Measurements from ENCODE around the gene TTC7B.

TTC7B gene

DNA sequence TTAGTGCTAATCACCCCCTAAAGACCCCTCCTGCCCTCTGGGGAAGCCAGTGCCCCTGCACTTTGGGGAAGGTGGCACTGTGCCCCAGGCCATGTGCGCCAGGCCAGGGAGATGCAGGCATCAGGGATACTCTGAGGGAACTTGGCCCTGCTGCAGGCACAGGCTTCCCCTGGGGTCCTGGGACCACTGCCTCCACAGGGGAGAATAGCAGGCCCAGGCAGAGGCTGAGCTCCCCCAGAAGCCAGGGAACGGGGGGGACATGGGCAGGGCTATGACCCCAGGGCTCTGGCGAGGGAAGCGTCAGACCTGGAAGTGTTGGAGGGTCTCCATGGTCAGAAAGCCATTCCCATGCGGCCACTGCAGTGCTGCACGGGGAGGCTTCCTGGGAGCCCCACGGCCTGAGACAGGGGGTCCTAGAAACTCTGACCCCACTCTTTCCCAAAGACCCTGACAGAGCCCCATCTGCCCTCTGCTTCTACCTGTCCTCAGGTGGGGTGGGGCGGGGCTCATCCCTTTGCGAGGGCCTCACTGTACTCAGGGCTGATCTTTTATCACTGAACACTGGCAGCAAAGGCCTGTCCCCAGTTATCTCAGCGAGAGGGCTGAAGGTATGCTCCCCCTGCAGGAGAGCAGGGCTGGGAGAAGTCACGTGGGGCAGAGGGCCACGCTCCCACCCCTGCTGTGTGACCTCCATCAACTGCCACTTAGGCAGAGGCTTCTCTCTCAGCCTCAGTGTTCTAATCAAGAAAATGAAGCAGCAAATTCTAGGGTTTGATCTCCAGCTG is 259.4 kb downstream of the TTC7B start:
- DNase-seq (ENCODE audit: low read depth), result no peak
- TF ChIP-seq, protein P1, sequence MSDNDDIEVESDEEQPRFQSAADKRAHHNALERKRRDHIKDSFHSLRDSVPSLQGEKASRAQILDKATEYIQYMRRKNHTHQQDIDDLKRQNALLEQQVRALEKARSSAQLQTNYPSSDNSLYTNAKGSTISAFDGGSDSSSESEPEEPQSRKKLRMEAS (IDR thresholded peaks at IDR 0.05; ENCODE audit: low read depth, low read length), result no peak
- TF ChIP-seq, protein P2, sequence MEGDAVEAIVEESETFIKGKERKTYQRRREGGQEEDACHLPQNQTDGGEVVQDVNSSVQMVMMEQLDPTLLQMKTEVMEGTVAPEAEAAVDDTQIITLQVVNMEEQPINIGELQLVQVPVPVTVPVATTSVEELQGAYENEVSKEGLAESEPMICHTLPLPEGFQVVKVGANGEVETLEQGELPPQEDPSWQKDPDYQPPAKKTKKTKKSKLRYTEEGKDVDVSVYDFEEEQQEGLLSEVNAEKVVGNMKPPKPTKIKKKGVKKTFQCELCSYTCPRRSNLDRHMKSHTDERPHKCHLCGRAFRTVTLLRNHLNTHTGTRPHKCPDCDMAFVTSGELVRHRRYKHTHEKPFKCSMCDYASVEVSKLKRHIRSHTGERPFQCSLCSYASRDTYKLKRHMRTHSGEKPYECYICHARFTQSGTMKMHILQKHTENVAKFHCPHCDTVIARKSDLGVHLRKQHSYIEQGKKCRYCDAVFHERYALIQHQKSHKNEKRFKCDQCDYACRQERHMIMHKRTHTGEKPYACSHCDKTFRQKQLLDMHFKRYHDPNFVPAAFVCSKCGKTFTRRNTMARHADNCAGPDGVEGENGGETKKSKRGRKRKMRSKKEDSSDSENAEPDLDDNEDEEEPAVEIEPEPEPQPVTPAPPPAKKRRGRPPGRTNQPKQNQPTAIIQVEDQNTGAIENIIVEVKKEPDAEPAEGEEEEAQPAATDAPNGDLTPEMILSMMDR (IDR thresholded peaks at IDR 0.05; ENCODE audit: low read depth, low read length), result no peak
- no peak for TF ChIP-seq MYC (IDR thresholded peaks at IDR 0.05; ENCODE audit: low read depth, low read length)
- no peak for TF ChIP-seq POLR2A (IDR thresholded peaks at IDR 0.05; ENCODE audit: extremely low read depth, insufficient read length)
- no peak overlapping the region for H3K4me3 ChIP-seq (ENCODE audit: low read depth, low read length)

DNA sequence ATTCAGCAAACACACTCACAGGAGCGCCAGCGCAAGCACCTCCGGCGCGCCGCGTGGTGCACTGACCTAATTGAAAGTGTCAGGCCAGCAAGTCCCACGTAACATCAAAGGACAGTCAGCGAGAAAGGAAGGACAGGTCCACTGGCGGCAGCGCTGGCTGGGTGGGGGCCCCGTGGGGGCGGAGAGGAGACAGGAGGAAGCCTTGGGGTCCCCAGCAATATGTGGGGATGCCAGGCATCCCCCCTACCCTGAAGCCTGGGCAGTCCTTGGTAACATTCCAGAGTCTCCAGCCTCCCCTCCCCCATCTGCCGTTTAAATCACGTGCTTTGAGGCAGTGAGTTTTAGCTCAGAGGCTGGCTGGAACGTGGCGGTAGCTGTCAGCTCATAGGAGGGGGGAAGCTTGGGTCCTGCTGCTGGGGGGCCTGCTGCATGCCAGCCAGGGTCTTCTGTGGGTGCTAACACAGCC is 260.2 kb downstream of the TTC7B start:
- no peak for DNase-seq (ENCODE audit: low read depth)
- TF ChIP-seq, protein P1 (IDR thresholded peaks at IDR 0.05; ENCODE audit: low read depth, low read length), result no peak
- TF ChIP-seq POLR2A (IDR thresholded peaks at IDR 0.05; ENCODE audit: extremely low read depth, insufficient read length) (no peak), MYC (IDR thresholded peaks at IDR 0.05; ENCODE audit: low read depth, low read length) (no peak)
- TF ChIP-seq, protein P2 (IDR thresholded peaks at IDR 0.05; ENCODE audit: low read depth, low read length), result no peak
- H3K4me3 ChIP-seq (ENCODE audit: low read depth, low read length), result no peak overlapping the region

DNA sequence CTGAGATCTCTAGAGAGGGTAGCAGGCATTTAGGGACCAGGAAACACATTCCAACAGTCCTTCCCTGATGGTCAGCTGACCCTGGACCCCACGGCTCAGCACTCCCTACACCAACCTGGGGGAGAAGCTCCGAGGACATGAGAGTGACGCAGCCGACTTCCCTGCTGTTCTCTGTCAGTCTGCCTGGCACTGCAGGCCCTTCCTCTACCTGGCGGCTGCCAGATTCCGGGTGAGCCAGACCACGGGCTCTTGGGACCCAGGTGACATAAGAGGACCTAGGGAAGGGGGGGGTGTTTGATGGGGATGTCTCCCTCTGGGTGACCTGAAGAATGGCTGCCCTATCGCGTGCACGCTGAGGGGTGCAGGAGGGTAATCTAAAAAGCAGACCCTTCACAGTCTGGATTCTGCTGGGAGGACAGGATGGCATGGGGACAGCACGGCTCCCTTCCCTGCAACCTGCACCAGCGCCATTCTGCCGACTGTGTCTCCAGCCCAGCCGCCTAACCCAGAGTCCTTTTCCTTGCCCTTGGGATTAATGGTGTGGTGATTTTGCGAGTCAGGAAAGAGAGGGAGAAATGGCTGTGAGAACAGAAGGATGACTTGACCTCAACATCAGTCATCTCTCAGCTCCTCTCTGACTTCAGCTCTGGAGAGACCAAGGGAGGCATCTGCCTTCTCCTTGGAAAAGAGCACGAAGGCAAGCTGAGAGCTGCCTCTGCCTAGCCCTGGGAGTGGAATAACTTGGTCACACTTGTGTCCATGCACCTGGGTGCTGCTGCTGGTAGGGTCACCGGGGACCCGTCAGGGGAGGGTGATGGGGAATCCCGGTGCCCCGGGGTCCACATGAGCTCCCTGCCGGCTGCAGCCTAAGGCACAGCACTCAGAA is 260.9 kb downstream of the TTC7B start:
- TF ChIP-seq MYC (IDR thresholded peaks at IDR 0.05; ENCODE audit: low read depth, low read length), result no peak
- TF ChIP-seq, protein P1 (IDR thresholded peaks at IDR 0.05; ENCODE audit: low read depth, low read length), result no peak
- TF ChIP-seq, protein P2 (IDR thresholded peaks at IDR 0.05; ENCODE audit: low read depth, low read length), result no peak
- TF ChIP-seq POLR2A (IDR thresholded peaks at IDR 0.05; ENCODE audit: extremely low read depth, insufficient read length), result no peak
- no peak for DNase-seq (ENCODE audit: low read depth)
- no peak overlapping the region for H3K4me3 ChIP-seq (ENCODE audit: low read depth, low read length)

DNA sequence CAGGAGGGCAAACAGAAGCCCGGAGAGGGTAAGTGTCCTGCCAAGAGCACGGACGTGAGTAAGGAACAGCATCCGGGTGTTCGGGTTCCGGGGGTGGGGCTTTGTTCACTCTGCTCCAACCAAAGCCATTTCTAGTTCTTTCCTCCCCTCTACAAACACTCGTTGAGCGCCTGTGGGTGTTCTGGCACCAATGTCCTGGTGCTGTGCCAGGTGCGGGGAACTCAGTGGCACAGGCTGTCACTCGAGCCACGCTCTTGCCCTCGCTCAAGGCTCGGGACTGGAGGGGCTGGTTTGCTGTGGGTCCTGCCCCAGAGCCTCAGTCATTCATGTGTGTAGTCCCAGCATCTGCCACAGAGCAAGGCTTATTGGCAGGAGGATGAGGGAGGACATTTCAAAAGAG is 261.9 kb downstream of the TTC7B start:
- H3K4me3 ChIP-seq (ENCODE audit: low read depth, low read length), result no peak overlapping the region
- no peak for DNase-seq (ENCODE audit: low read depth)
- TF ChIP-seq MYC (IDR thresholded peaks at IDR 0.05; ENCODE audit: low read depth, low read length), result no peak
- TF ChIP-seq, protein P2 (IDR thresholded peaks at IDR 0.05; ENCODE audit: low read depth, low read length), result no peak
- TF ChIP-seq POLR2A (IDR thresholded peaks at IDR 0.05; ENCODE audit: extremely low read depth, insufficient read length), result no peak
- TF ChIP-seq, protein P1 (IDR thresholded peaks at IDR 0.05; ENCODE audit: low read depth, low read length), result no peak

DNA sequence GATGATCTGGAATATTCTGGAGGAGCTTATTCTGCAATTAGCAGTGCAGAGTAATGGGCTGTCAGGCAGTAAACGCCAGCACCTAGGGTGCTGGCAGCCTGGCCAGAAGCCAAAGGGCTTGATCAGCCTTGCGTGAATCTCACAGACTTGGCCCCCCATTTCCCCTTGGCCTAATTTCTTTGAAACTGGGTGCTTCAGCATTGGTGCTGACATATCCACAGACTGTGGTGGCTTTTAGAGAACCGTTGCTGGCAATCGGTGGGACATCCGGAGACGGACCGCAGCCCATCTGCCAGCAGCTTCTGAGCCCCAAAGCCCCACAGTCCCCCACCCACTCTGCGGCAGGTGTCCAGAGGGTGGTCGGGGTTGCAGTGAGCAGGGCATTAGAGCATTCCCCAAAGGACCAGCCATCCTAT is 262.3 kb downstream of the TTC7B start:
- TF ChIP-seq, protein P2 (IDR thresholded peaks at IDR 0.05; ENCODE audit: low read depth, low read length), result no peak
- TF ChIP-seq MYC (IDR thresholded peaks at IDR 0.05; ENCODE audit: low read depth, low read length), result no peak
- TF ChIP-seq POLR2A (IDR thresholded peaks at IDR 0.05; ENCODE audit: extremely low read depth, insufficient read length), result no peak
- TF ChIP-seq, protein P1 (IDR thresholded peaks at IDR 0.05; ENCODE audit: low read depth, low read length), result no peak
- no peak overlapping the region for H3K4me3 ChIP-seq (ENCODE audit: low read depth, low read length)
- DNase-seq (ENCODE audit: low read depth), result no peak

Data from NB4 (cell line).